Measurements from ENCODE around the gene RAB37.

The RAB37 gene

DNA sequence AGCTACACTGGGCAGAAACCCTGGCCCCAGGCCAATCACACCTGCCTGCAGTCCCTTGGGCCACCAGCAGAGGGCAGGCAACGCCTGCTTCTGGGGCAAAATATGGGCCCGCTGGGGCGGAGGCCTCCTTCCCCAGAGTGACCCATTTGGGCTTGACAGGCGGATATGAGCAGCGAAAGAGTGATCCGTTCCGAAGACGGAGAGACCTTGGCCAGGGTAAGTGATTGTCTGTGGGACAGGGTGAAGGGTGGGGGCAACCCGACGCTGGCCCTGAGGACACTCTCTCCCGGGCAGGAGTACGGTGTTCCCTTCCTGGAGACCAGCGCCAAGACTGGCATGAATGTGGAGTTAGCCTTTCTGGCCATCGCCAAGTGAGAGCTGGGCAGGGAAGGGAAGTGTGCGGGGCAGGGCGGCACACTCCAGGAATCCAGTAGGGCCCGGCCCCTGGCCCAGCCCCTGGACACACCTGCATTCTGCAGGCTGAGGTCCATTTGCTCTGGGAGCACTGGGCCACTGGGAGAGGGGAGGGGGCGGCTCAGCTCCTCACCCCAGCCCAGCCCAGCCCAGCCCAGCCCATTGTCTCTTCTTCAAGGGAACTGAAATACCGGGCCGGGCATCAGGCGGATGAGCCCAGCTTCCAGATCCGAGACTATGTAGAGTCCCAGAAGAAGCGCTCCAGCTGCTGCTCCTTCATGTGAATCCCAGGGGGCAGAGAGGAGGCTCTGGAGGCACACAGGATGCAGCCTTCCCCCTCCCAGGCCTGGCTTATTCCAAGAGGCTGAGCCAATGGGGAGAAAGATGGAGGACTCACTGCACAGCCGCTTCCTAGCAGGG is 7.9 kb downstream of the RAB37 start (continued):
- TF ChIP-seq, protein P1, sequence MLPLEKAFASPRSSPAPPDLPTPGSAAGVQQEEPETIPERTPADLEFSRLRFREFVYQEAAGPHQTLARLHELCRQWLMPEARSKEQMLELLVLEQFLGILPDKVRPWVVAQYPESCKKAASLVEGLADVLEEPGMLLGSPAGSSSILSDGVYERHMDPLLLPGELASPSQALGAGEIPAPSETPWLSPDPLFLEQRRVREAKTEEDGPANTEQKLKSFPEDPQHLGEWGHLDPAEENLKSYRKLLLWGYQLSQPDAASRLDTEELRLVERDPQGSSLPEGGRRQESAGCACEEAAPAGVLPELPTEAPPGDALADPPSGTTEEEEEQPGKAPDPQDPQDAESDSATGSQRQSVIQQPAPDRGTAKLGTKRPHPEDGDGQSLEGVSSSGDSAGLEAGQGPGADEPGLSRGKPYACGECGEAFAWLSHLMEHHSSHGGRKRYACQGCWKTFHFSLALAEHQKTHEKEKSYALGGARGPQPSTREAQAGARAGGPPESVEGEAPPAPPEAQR (tag by site-specific recombination; IDR thresholded peaks at IDR 0.05) = no peak
- TF ChIP-seq, protein P2, sequence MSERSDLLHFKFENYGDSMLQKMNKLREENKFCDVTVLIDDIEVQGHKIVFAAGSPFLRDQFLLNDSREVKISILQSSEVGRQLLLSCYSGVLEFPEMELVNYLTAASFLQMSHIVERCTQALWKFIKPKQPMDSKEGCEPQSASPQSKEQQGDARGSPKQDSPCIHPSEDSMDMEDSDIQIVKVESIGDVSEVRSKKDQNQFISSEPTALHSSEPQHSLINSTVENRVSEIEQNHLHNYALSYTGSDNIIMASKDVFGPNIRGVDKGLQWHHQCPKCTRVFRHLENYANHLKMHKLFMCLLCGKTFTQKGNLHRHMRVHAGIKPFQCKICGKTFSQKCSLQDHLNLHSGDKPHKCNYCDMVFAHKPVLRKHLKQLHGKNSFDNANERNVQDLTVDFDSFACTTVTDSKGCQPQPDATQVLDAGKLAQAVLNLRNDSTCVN (tag by site-specific recombination; optimal IDR thresholded peaks at IDR 0.05) = peak; percentile 9
- TF ChIP-seq, protein P3, sequence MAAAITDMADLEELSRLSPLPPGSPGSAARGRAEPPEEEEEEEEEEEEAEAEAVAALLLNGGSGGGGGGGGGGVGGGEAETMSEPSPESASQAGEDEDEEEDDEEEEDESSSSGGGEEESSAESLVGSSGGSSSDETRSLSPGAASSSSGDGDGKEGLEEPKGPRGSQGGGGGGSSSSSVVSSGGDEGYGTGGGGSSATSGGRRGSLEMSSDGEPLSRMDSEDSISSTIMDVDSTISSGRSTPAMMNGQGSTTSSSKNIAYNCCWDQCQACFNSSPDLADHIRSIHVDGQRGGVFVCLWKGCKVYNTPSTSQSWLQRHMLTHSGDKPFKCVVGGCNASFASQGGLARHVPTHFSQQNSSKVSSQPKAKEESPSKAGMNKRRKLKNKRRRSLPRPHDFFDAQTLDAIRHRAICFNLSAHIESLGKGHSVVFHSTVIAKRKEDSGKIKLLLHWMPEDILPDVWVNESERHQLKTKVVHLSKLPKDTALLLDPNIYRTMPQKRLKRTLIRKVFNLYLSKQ (tag by site-specific recombination; IDR thresholded peaks at IDR 0.05; ENCODE audit: borderline replicate concordance) = no peak

DNA sequence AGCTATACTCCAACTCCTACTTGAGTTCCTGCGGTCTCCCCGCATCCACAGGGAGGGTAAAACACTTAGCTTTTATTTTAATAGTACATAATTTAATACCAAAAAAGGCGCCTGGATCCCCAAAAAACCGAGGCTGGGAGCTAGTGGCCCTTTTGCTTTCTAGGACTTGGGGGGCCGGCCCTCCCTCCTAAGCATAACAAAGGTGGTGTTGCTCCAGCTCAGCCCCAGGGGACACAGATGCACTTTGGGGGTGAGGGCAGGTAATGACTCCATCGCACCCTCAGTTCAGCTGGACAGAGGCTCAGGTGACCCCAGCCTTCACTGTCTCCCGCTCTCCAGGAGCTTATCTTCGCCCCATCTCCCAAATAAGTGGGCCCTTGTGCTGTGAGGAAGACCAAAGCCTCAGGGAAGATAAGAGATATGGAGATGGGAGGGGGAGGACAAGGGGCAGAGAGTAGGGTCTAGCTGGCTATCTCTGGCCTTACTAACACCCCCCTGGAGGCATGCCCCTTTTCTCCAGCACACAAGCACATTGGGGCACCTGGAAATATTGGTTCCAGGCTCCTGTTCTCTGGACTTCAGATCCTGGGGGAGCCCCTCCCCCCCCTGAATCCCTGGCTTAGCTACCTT is 8.6 kb downstream of the RAB37 start:
- Histone ChIP-seq H3K27ac (ENCODE audit: extremely low read depth, low read depth, low read length) (no peak overlapping the region), H3K4me1 (ENCODE audit: control insufficient read depth, insufficient read depth, low read length) (peaks cover 7% of the 10 kb centered on the region), H3K9me3 (ENCODE audit: control insufficient read depth, insufficient read depth, low read depth, low read length) (no peaks in the 10 kb centered on the region), H3K36me3 (ENCODE audit: control insufficient read depth in 2 of 2, insufficient read depth in 1 of 2, low read length in 2 of 2) (no peaks in the 10 kb centered on the region), H3K4me3 (ENCODE audit: low read depth, low read length) (no peak overlapping the region)
- peak; percentile 88 for TF ChIP-seq ZNF664 (tag by site-specific recombination; IDR thresholded peaks at IDR 0.05)
- TF ChIP-seq ZNF114 (tag by site-specific recombination; IDR thresholded peaks at IDR 0.05) = no peak
- CTCF ChIA-PET = interaction anchor here (0.6 to 4.7 kb wide), 37 partner anchors 7 to 1504 kb away, joined by 3 to 84 read pairs (median 5); partner anchors contain the start of genes GRIN2C, NAT9 and RAB37
- POLR2A ChIA-PET = interaction anchor here (0.6 to 2.1 kb wide), 5 partner anchors 30 to 127 kb away, joined by 3 to 17 read pairs (median 4); partner anchors contain the start of genes FDXR and NAT9

DNA sequence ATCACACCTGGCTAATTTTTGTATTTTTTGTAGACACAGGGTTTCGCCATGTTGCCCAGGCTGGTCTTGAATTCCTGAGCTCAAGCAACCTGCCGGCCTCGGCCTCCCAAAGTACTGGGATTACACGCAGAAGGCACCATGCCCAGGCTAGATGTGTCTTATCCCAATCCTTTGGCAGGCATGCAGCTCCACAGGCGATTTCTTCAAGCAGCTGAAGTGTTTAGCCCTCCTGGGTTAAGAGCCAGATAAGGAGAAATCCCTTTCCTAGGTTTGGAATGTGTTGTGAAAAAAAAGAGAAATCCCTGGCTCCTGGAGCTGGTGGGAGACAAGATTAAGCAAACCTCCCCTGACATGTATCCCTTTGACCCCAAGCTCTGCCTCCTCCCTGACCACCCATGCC is 9.3 kb downstream of the RAB37 start:
- peaks cover 7% of the 10 kb centered on the region for H3K4me1 ChIP-seq (ENCODE audit: control insufficient read depth, insufficient read depth, low read length)
- H3K36me3 ChIP-seq (ENCODE audit: control insufficient read depth in 2 of 2, insufficient read depth in 1 of 2, low read length in 2 of 2) = no peaks in the 10 kb centered on the region
- POLR2A ChIA-PET = interaction anchor here (0.6 to 2.1 kb wide), 5 partner anchors 30 to 149 kb away, joined by 3 to 17 read pairs (median 4); partner anchors contain the start of genes FDXR and NAT9

DNA sequence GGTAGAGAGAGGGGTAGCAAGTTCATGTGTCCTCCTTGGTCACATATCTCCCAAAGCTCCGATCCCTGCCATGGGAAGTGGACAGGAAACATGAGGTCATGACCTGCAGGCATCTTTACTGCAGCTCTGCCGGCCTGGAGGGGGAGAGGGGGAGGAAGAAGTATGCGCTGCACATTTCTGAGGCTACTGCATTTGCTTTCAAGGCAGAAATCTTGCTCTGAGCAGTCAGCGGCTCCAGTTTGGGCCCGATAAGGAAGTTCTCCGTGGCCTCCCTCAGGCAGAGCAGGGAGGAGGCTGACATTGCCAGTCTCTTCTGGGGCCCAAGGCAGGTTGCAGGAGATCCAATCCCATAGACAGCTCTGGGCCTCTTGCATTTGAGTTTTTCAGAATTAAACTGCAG is 9.9 kb downstream of the RAB37 start:
- no peaks in the 10 kb centered on the region for H3K36me3 ChIP-seq (ENCODE audit: control insufficient read depth in 2 of 2, insufficient read depth in 1 of 2, low read length in 2 of 2)
- no peaks in the 10 kb centered on the region for H3K9me3 ChIP-seq (ENCODE audit: control insufficient read depth, insufficient read depth, low read depth, low read length)
- POLR2A ChIA-PET = interaction anchor here (0.6 to 2.1 kb wide), 6 partner anchors 22 to 148 kb away, joined by 3 to 17 read pairs (median 4); partner anchors contain the start of genes FDXR and NAT9
- H3K4me1 ChIP-seq (ENCODE audit: control insufficient read depth, insufficient read depth, low read length) = peaks cover 7% of the 10 kb centered on the region
- H3K27ac ChIP-seq (ENCODE audit: extremely low read depth, low read depth, low read length) = no peak overlapping the region
- H3K4me3 ChIP-seq (ENCODE audit: low read depth, low read length) = no peak overlapping the region
- CTCF ChIA-PET = interaction anchor here (0.6 to 4.7 kb wide), 11 partner anchors 11 to 211 kb away, joined by 3 to 84 read pairs (median 36); partner anchors contain the start of genes GRIN2C, NAT9 and RAB37
- TF ChIP-seq ZBTB20 (tag by site-specific recombination; IDR thresholded peaks at IDR 0.05) (0 out of 2 replicates have a peak, but pooled peaks have one; percentile 4), ZNF112 (tag by site-specific recombination; IDR thresholded peaks at IDR 0.05) (no peak)

More for the DNA sequence above, 9.3 kb downstream of the RAB37 start:
- Histone ChIP-seq H3K9me3 (ENCODE audit: control insufficient read depth, insufficient read depth, low read depth, low read length) (no peaks in the 10 kb centered on the region), H3K4me3 (ENCODE audit: low read depth, low read length) (no peak overlapping the region), H3K27ac (ENCODE audit: extremely low read depth, low read depth, low read length) (no peak overlapping the region)
- CTCF ChIA-PET = interaction anchor here (0.7 to 4.7 kb wide), 18 partner anchors 10 to 211 kb away, joined by 3 to 84 read pairs (median 19); partner anchors contain the start of genes GRIN2C, NAT9 and RAB37
- TF ChIP-seq ZSCAN23 (tag by site-specific recombination; IDR thresholded peaks at IDR 0.05) = no peak
- 0 out of 2 replicates have a peak, but pooled peaks have one; percentile 10 for TF ChIP-seq IKZF3 (tag by site-specific recombination; IDR thresholded peaks at IDR 0.05)

Measured in HEK293 (cell line).